GM19372 (cell line): ENCODE data around the gene ZNF160.
"Not testable (repeated sequence)": the region's sequence is repeated elsewhere in the genome, so short reads cannot be mapped to it uniquely, and the experiment has no call there.

Source experiments
- ATAC-seq: cut with Tn5 transposase; IDR thresholded peaks from one replicate; pipeline ENCODE4 v1.9.1; 2021; ENCODE audit warnings: mild to moderate bottlenecking, low read depth, moderate library complexity; ENCODE audit not compliant: unreplicated experiment

Gene ZNF160

GRCh38 chr19:53034054-53034453, 69.2 kb downstream of the ZNF160 start:
- ATAC-seq: no peak

- not testable (repeated sequence) for ATAC-seq
Observed at GRCh38 chr19:53028306-53028705, 74.9 kb downstream of the ZNF160 start.

GRCh38 chr19:53019684-53020083, 83.5 kb downstream of the ZNF160 start:
- no peak for ATAC-seq
